ENCODE measurements around the gene CAVIN2.

CAVIN2 gene

GRCh38 chr2:191846515-191847476, at the start of gene CAVIN2:
Gene CAVIN2, minus strand, starts transcription at chr2:191847088. Its CDS starts 163 bp downstream, at chr2:191846925.
- peak; percentile 4 for DNase-seq

- DNase-seq: no peak
Measured at GRCh38 chr2:191895743-191896142, 48.9 kb upstream of the CAVIN2 start.

GRCh38 chr2:191895195-191895594, 48.3 kb upstream of the CAVIN2 start:
- no peak for DNase-seq

- no peak for DNase-seq
Measured at GRCh38 chr2:191894681-191895147, 47.8 kb upstream of the CAVIN2 start.

GRCh38 chr2:191892391-191892790, 45.5 kb upstream of the CAVIN2 start:
- no peak for DNase-seq

- DNase-seq: no peak
Measured at GRCh38 chr2:191891656-191892055, 44.8 kb upstream of the CAVIN2 start.

- no peak for DNase-seq
Measured at GRCh38 chr2:191889931-191890330, 43.0 kb upstream of the CAVIN2 start.

GRCh38 chr2:191888400-191889166, 41.7 kb upstream of the CAVIN2 start:
- no peak for DNase-seq

- DNase-seq: no peak
Measured at GRCh38 chr2:191885650-191886049, 38.8 kb upstream of the CAVIN2 start.

GRCh38 chr2:191885098-191885497, 38.2 kb upstream of the CAVIN2 start:
- no peak for DNase-seq

GRCh38 chr2:191881982-191882816, 35.3 kb upstream of the CAVIN2 start:
- no peak for DNase-seq

- DNase-seq: no peak
Measured at GRCh38 chr2:191878548-191879279, 31.8 kb upstream of the CAVIN2 start.

GRCh38 chr2:191877875-191878274, 31.0 kb upstream of the CAVIN2 start:
- no peak for DNase-seq

- DNase-seq: no peak
Measured at GRCh38 chr2:191875859-191876258, 29.0 kb upstream of the CAVIN2 start.

GRCh38 chr2:191870744-191871143, 23.9 kb upstream of the CAVIN2 start:
- peak; percentile 2 for DNase-seq

- peak; percentile 7 for DNase-seq
Measured at GRCh38 chr2:191869781-191870180, 22.9 kb upstream of the CAVIN2 start.

GRCh38 chr2:191869178-191869577, 22.3 kb upstream of the CAVIN2 start:
- peak; percentile 94 for DNase-seq

- DNase-seq: no peak
Measured at GRCh38 chr2:191867507-191867847, 20.6 kb upstream of the CAVIN2 start.

- DNase-seq: no peak
Measured at GRCh38 chr2:191866675-191867506, 20.0 kb upstream of the CAVIN2 start.

- DNase-seq: no peak
Measured at GRCh38 chr2:191866195-191866594, 19.3 kb upstream of the CAVIN2 start.
